Type B pancreatic cell (in vitro differentiated cells): Measurements from ENCODE around the gene TPCN2. TPM values are rescaled to one million over a fixed set of nuclear protein-coding genes. Genes with fewer than 3 reads are reported as not detected.

ENCODE experiments used
- DNase-seq: peaks from one replicate; pipeline ENCODE4 v3.0.0; 2021; ENCODE audit warnings: mixed read lengths; ENCODE audit not compliant: unreplicated experiment; ENCODE audit errors: extremely low spot score
- H3K27ac Mint-ChIP-seq: 2 replicates; pipeline ENCODE4 v1.8.0; 2021; ENCODE audit warnings: mild to moderate bottlenecking, mixed read lengths
- H3K27me3 Mint-ChIP-seq: 2 replicates; pipeline ENCODE4 v1.8.0; 2021; ENCODE audit warnings: mixed read lengths
- H3K36me3 Mint-ChIP-seq: 2 replicates; pipeline ENCODE4 v1.8.0; 2021; ENCODE audit warnings: mixed read lengths
- H3K4me1 Mint-ChIP-seq: one replicate; pipeline ENCODE4 v1.8.0; 2021; ENCODE audit warnings: mixed read lengths; ENCODE audit not compliant: unreplicated experiment
- H3K4me3 Mint-ChIP-seq: 2 replicates; pipeline ENCODE4 v1.8.0; 2021; ENCODE audit warnings: mild to moderate bottlenecking, mixed read lengths
- H3K9me3 Mint-ChIP-seq: 2 replicates; pipeline ENCODE4 v1.8.0; 2021; ENCODE audit warnings: mixed read lengths
- CTCF ChIP-seq: fragments of 200-600 bp; sonication (generic); conservative IDR thresholded peaks from 2 replicates; pipeline ENCODE4 v1.5.0; 2021; ENCODE audit warnings: antibody characterized with exemption, mild to moderate bottlenecking
- total RNA-seq: library from RNA; stranded (reverse); gene quantifications from 2 replicates; pipeline ENCODE4 v1.2.1, GENCODE V29; 2021; ENCODE audit warnings: low replicate concordance

TPCN2 gene
- total RNA-seq, 1 donor from 2014 or later = 19.5 TPM

GRCh38 chr11:69030301-69030700 lies 18.4 kb upstream of the TPCN2 start:
- no peak for TF ChIP-seq CTCF
- no peak for DNase-seq
- H3K4me1 Mint-ChIP-seq = peaks cover 6% of the 10 kb centered on the region
- H3K27ac Mint-ChIP-seq = no peak overlapping the region
- H3K27me3 Mint-ChIP-seq = peaks cover 5% of the 10 kb centered on the region
- no peak overlapping the region for H3K4me3 Mint-ChIP-seq
- no peaks in the 10 kb centered on the region for H3K9me3 Mint-ChIP-seq
- H3K36me3 Mint-ChIP-seq = no peaks in the 10 kb centered on the region

GRCh38 chr11:69032833-69033232 lies 15.9 kb upstream of the TPCN2 start:
- DNase-seq = no peak
- H3K36me3 Mint-ChIP-seq = no peaks in the 10 kb centered on the region
- peaks cover 6% of the 10 kb centered on the region for H3K4me1 Mint-ChIP-seq
- no peaks in the 10 kb centered on the region for H3K9me3 Mint-ChIP-seq
- no peak overlapping the region for H3K4me3 Mint-ChIP-seq
- peaks cover 5% of the 10 kb centered on the region for H3K27me3 Mint-ChIP-seq
- no peak for TF ChIP-seq CTCF
- H3K27ac Mint-ChIP-seq = no peak overlapping the region

GRCh38 chr11:69033431-69033830 lies 15.3 kb upstream of the TPCN2 start:
- H3K4me3 Mint-ChIP-seq = no peak overlapping the region
- no peak for DNase-seq
- H3K27me3 Mint-ChIP-seq = peaks cover 5% of the 10 kb centered on the region
- H3K4me1 Mint-ChIP-seq = peaks cover 6% of the 10 kb centered on the region
- no peak overlapping the region for H3K27ac Mint-ChIP-seq
- no peak for TF ChIP-seq CTCF
- no peaks in the 10 kb centered on the region for H3K9me3 Mint-ChIP-seq
- H3K36me3 Mint-ChIP-seq = no peaks in the 10 kb centered on the region

GRCh38 chr11:69034123-69034867 lies 14.4 kb upstream of the TPCN2 start:
- no peak for TF ChIP-seq CTCF
- no peak overlapping the region for H3K4me3 Mint-ChIP-seq

GRCh38 chr11:69035150-69035945 lies 13.4 kb upstream of the TPCN2 start:
- Mint-ChIP-seq H3K27ac (no peak overlapping the region), H3K9me3 (no peaks in the 10 kb centered on the region), H3K4me3 (no peak overlapping the region), H3K4me1 (peaks cover 11% of the 10 kb centered on the region), H3K36me3 (no peaks in the 10 kb centered on the region), H3K27me3 (peaks cover 5% of the 10 kb centered on the region)
- TF ChIP-seq CTCF = no peak
- no peak for DNase-seq

More at GRCh38 chr11:69034123-69034867, 14.4 kb upstream of the TPCN2 start:
- Mint-ChIP-seq H3K9me3 (no peaks in the 10 kb centered on the region), H3K27me3 (peaks cover 5% of the 10 kb centered on the region), H3K36me3 (no peaks in the 10 kb centered on the region), H3K27ac (no peak overlapping the region), H3K4me1 (peaks cover 6% of the 10 kb centered on the region)
- DNase-seq = no peak
